HepG2 (cell line): ENCODE measurements around the gene TJP3. TPM values are rescaled to one million over a fixed set of nuclear protein-coding genes. Genes with fewer than 3 reads are reported as not detected.

Experiments
- ATF4 ChIP-seq, 2 experiments: fragments of 450-650 bp in 1 of 2; sonication (generic) in 1 of 2; formaldehyde crosslinking; IDR thresholded peaks; 2 replicates each; pipeline versions ENCODE4 v1.5.0 to v1.8.0; 2020 to 2022; ENCODE audit warnings: mild to moderate bottlenecking in 1 of 2, missing genetic modification reagents in 1 of 2
- BRF2 ChIP-seq: sonication (generic); formaldehyde crosslinking; IDR thresholded peaks from 2 replicates; pipeline ENCODE4 v1.8.1; 2022; ENCODE audit warnings: mild to moderate bottlenecking, missing genetic modification reagents
- CERS6 ChIP-seq: sonication (generic); formaldehyde crosslinking; IDR thresholded peaks from 2 replicates; pipeline ENCODE4 v1.5.0; 2020; ENCODE audit warnings: missing genetic modification reagents
- DNMT3B ChIP-seq: conservative IDR thresholded peaks from 2 replicates; pipeline ENCODE4 v1.6.1; 2016; ENCODE audit warnings: missing biosample characterization, control low read depth
- ETV5 ChIP-seq: IDR thresholded peaks from 2 replicates; pipeline ENCODE4 v1.6.1; 2018; ENCODE audit warnings: missing biosample characterization, missing genetic modification reagents, inconsistent platforms, borderline replicate concordance
- HOMEZ ChIP-seq: IDR thresholded peaks from 2 replicates; pipeline ENCODE4 v1.6.1; 2016; ENCODE audit warnings: low read depth
- HOXA9 ChIP-seq: sonication (generic); formaldehyde crosslinking; IDR thresholded peaks from 2 replicates; pipeline ENCODE4 v1.8.1; 2022; ENCODE audit warnings: missing genetic modification reagents, mild to moderate bottlenecking, moderate library complexity, borderline replicate concordance
- JUN ChIP-seq: sonication (generic); formaldehyde crosslinking; IDR thresholded peaks from 2 replicates; pipeline ENCODE4 v1.4.0; 2020; ENCODE audit warnings: mild to moderate bottlenecking, missing genetic modification reagents
- KDM2A ChIP-seq: sonication (generic); formaldehyde crosslinking; IDR thresholded peaks from 2 replicates; pipeline ENCODE4 v1.4.0; 2020; ENCODE audit warnings: low read depth, missing genetic modification reagents, borderline replicate concordance
- NFKB2 ChIP-seq: sonication (generic); formaldehyde crosslinking; IDR thresholded peaks from 2 replicates; pipeline ENCODE4 v1.4.0; 2020; ENCODE audit warnings: missing genetic modification reagents, borderline replicate concordance
- PATZ1 ChIP-seq: sonication (generic); formaldehyde crosslinking; IDR thresholded peaks from 2 replicates; pipeline ENCODE4 v1.4.0; 2020; ENCODE audit warnings: missing genetic modification reagents
- PAWR ChIP-seq: sonication (generic); formaldehyde crosslinking; IDR thresholded peaks from 2 replicates; pipeline ENCODE4 v1.4.0; 2020; ENCODE audit warnings: missing genetic modification reagents, mild to moderate bottlenecking, borderline replicate concordance
- SIN3A ChIP-seq: IDR thresholded peaks from 2 replicates; pipeline ENCODE4 v1.6.1; 2011; ENCODE audit warnings: low read depth, mild to moderate bottlenecking, control low read depth, low read length, borderline replicate concordance
- THAP9 ChIP-seq: sonication (generic); formaldehyde crosslinking; IDR thresholded peaks from 2 replicates; pipeline ENCODE4; 2020; ENCODE audit warnings: missing genetic modification reagents, mild to moderate bottlenecking, borderline replicate concordance
- ZFX ChIP-seq: sonication (generic); formaldehyde crosslinking; IDR thresholded peaks from 2 replicates; pipeline ENCODE4 v1.4.0; 2020; ENCODE audit warnings: mild to moderate bottlenecking, low read depth, missing genetic modification reagents, moderate library complexity
- ZNF564 ChIP-seq: sonication (generic); formaldehyde crosslinking; IDR thresholded peaks from 2 replicates; pipeline ENCODE4 v1.8.1; 2023; ENCODE audit warnings: mild to moderate bottlenecking, missing genetic modification reagents
- ZSCAN20 ChIP-seq: sonication (generic); formaldehyde crosslinking; IDR thresholded peaks from 2 replicates; pipeline ENCODE4 v1.4.0; 2020; ENCODE audit warnings: missing genetic modification reagents, mild to moderate bottlenecking, borderline replicate concordance
- ZSCAN9 ChIP-seq: IDR thresholded peaks from 2 replicates; pipeline ENCODE4 v1.6.1; 2016; ENCODE audit warnings: borderline replicate concordance
- polyA plus RNA-seq, 8 experiments: library from polyadenylated mRNA; depleted of rRNA in 3 of 8; stranded (reverse) in 7 of 8; unstranded in 1 of 8; fragments of >200 nt; fragmentation: Illumina TruSeq in 4 of 8; extraction: Trizol in 4 of 8; gene quantifications; 2 replicates each; pipeline versions ENCODE4 v1.2.1 to v1.2.3, GENCODE V29; 2011 to 2016; ENCODE audit warnings: low read depth in 4 of 8, missing spikeins in 1 of 8, mixed read lengths in 1 of 8; ENCODE audit not compliant: insufficient read depth in 1 of 8
- total RNA-seq, 5 experiments: library from RNA; depleted of rRNA; stranded (reverse); fragments of >200 nt; fragmentation: Illumina TruSeq; extraction: Trizol; gene quantifications; 2 replicates each; pipeline ENCODE4 v1.2.3, GENCODE V29; 2016; ENCODE audit warnings: low read depth in 1 of 5

TJP3 gene
- total and polyA plus RNA-seq, 2 of the 13 experiments (the other 11 are each of a cell fraction or from before 2014, with no cell fraction given) = 2.3 to 21.5 TPM

- TF ChIP-seq PAWR (CRISPR knock-in tag) (no peak), KDM2A (peak; percentile 50; the same call in 1 of the 2 replicates), THAP9 (CRISPR knock-in tag) (peak; percentile 52; the same call in 1 of the 2 replicates), ATF4 (CRISPR knock-in tag; IDR thresholded peaks at IDR 0.05) (0 out of 4 replicates have a peak, but pooled peaks of 1 of the 2 experiments have one; percentile 18), CERS6 (CRISPR knock-in tag) (no peak), NFKB2 (peak; percentile 59; the same call in 1 of the 2 replicates), ZNF564 (CRISPR knock-in tag) (no peak), HOMEZ (CRISPR knock-in tag) (peak; percentile 18; the same call in 1 of the 2 replicates), ETV5 (CRISPR knock-in tag) (0 out of 2 replicates have a peak, but pooled peaks have one; percentile 11), DNMT3B (CRISPR knock-in tag) (no peak), BRF2 (CRISPR knock-in tag) (no peak), ZFX (peak; percentile 33; the same call in 1 of the 2 replicates), HOXA9 (no peak), SIN3A (no peak), PATZ1 (CRISPR knock-in tag) (peak; percentile 58; the same call in 1 of the 2 replicates), ZSCAN20 (CRISPR knock-in tag) (no peak), JUN (CRISPR knock-in tag) (no peak), ZSCAN9 (CRISPR knock-in tag) (0 out of 2 replicates have a peak, but pooled peaks have one; percentile 36)
Observed at GRCh38 chr19:3721131-3721886, 13.1 kb downstream of the TJP3 start (continued).
